Measurements from ENCODE around the gene MARCHF3.
A peak's percentile ranks its signal among the peaks of the same experiment; 100 is the strongest.

GRCh38 chr5:126896170-126896702 lies 134.1 kb downstream of the MARCHF3 start:
- TF ChIP-seq CTCF (IDR thresholded peaks at IDR 0.05): no peak
- TF ChIP-seq ELF4 (CRISPR knock-in tag; IDR thresholded peaks at IDR 0.05; ENCODE audit: low read depth): no peak
- no peak for TF ChIP-seq ZNF121 (CRISPR knock-in tag; IDR thresholded peaks at IDR 0.05)
- no peak for TF ChIP-seq ZNF219 (CRISPR knock-in tag; IDR thresholded peaks at IDR 0.05; ENCODE audit: borderline replicate concordance)
- TF ChIP-seq TCF7 (CRISPR knock-in tag; IDR thresholded peaks at IDR 0.05; ENCODE audit: low read depth): no peak
- no peak for TF ChIP-seq JUN (CRISPR knock-in tag; IDR thresholded peaks at IDR 0.05)
- TF ChIP-seq ESRRA (CRISPR knock-in tag; IDR thresholded peaks at IDR 0.05; ENCODE audit: borderline replicate concordance): no peak
- no peak for TF ChIP-seq USF2 (CRISPR knock-in tag; IDR thresholded peaks at IDR 0.05)
- 0 out of 2 replicates have a peak, but pooled peaks have one; percentile 11 for TF ChIP-seq ZNF138 (CRISPR knock-in tag; conservative IDR thresholded peaks at IDR 0.05)
- TF ChIP-seq ATF2 (CRISPR knock-in tag; IDR thresholded peaks at IDR 0.05; ENCODE audit: borderline replicate concordance, low read depth): no peak
- TF ChIP-seq TEAD4 (CRISPR knock-in tag; IDR thresholded peaks at IDR 0.05): no peak
- TF ChIP-seq NR3C1 (CRISPR knock-in tag; conservative IDR thresholded peaks at IDR 0.05; ENCODE audit: low read depth): no peak
- no peak for TF ChIP-seq MAX (CRISPR knock-in tag; IDR thresholded peaks at IDR 0.05)

All from WTC11 (cell line).